ENCODE measurements around the gene AP1G2. TPM values are rescaled to one million over a fixed set of nuclear protein-coding genes. Genes with fewer than 3 reads are reported as not detected.

Gene AP1G2
- total and polyA plus RNA-seq, 2 of the 13 experiments (the other 11 are each of a cell fraction or from before 2014, with no cell fraction given), result 96.9 to 611 TPM

DNA sequence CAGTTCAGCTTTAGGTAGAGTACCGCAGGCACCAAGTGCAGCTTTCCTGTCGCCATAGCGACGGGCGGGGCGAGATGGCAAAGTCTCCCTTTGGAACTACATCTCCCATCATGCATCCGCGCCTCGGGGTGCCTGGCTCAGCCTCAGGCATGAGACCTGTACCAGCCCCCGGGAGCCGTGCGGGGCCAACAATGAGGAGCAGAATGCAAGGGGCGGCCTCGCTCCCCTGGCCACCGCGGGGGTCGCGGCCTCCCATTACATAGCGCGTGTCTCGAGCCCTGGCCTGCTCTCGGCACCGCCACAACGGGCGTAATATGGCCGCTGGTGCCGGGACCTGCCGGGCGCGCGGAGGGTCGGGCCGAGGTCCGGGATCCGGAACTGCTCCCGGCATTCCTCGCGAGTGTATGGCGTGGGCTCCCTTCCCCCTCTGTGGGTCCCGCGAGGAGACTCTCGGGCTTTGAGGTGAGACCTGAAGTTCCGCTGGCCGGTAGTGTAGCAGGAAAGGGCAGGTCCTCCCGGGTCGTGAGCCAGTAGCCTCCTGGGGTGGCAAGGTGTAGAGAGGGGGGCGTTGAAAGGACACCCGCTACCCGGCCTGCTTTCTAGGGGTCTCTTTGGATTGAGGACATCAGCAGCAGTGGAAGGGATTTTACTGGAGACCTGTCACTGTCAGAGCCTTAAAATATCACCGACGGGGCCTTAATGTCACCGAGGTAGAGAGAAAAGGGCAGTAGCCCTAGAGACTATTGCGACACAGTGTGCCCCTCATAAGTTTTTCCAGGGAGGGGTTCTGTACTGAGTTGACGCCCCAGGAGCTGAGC is 11.5 kb downstream of the AP1G2 start, which contains the start of gene THTPA (continued):
- TF ChIP-seq, protein P1, sequence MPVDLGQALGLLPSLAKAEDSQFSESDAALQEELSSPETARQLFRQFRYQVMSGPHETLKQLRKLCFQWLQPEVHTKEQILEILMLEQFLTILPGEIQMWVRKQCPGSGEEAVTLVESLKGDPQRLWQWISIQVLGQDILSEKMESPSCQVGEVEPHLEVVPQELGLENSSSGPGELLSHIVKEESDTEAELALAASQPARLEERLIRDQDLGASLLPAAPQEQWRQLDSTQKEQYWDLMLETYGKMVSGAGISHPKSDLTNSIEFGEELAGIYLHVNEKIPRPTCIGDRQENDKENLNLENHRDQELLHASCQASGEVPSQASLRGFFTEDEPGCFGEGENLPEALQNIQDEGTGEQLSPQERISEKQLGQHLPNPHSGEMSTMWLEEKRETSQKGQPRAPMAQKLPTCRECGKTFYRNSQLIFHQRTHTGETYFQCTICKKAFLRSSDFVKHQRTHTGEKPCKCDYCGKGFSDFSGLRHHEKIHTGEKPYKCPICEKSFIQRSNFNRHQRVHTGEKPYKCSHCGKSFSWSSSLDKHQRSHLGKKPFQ (CRISPR knock-in tag; IDR thresholded peaks at IDR 0.05; ENCODE audit: insufficient replicate concordance), result peak; percentile 96
- TF ChIP-seq, protein P2, sequence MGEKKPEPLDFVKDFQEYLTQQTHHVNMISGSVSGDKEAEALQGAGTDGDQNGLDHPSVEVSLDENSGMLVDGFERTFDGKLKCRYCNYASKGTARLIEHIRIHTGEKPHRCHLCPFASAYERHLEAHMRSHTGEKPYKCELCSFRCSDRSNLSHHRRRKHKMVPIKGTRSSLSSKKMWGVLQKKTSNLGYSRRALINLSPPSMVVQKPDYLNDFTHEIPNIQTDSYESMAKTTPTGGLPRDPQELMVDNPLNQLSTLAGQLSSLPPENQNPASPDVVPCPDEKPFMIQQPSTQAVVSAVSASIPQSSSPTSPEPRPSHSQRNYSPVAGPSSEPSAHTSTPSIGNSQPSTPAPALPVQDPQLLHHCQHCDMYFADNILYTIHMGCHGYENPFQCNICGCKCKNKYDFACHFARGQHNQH (CRISPR knock-in tag; IDR thresholded peaks at IDR 0.05), result peak; percentile 98
- peak; percentile 99 for TF ChIP-seq ZNF792 (CRISPR knock-in tag; IDR thresholded peaks at IDR 0.05)
- TF ChIP-seq SMYD3 (CRISPR knock-in tag; IDR thresholded peaks at IDR 0.05), result no peak
- TF ChIP-seq CEBPB (IDR thresholded peaks at IDR 0.05; ENCODE audit: borderline replicate concordance, low read depth, low read length), result peak; percentile 90
- TF ChIP-seq ZNF34 (CRISPR knock-in tag; IDR thresholded peaks at IDR 0.05; ENCODE audit: borderline replicate concordance), result peak; percentile 99
- peak; percentile 93 for TF ChIP-seq MYNN (CRISPR knock-in tag; IDR thresholded peaks at IDR 0.05; ENCODE audit: low read depth)
- TF ChIP-seq, protein P3, sequence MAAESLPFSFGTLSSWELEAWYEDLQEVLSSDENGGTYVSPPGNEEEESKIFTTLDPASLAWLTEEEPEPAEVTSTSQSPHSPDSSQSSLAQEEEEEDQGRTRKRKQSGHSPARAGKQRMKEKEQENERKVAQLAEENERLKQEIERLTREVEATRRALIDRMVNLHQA (CRISPR knock-in tag; IDR thresholded peaks at IDR 0.05), result peak; percentile 66; the same call in 1 of the 2 replicates
- TF ChIP-seq, protein P4, sequence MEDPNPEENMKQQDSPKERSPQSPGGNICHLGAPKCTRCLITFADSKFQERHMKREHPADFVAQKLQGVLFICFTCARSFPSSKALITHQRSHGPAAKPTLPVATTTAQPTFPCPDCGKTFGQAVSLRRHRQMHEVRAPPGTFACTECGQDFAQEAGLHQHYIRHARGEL (CRISPR knock-in tag; IDR thresholded peaks at IDR 0.05), result peak; percentile 68; the same call in 1 of the 2 replicates
- TF ChIP-seq BCL6 (CRISPR knock-in tag; IDR thresholded peaks at IDR 0.05), result peak; percentile 84
- TF ChIP-seq, protein P5, sequence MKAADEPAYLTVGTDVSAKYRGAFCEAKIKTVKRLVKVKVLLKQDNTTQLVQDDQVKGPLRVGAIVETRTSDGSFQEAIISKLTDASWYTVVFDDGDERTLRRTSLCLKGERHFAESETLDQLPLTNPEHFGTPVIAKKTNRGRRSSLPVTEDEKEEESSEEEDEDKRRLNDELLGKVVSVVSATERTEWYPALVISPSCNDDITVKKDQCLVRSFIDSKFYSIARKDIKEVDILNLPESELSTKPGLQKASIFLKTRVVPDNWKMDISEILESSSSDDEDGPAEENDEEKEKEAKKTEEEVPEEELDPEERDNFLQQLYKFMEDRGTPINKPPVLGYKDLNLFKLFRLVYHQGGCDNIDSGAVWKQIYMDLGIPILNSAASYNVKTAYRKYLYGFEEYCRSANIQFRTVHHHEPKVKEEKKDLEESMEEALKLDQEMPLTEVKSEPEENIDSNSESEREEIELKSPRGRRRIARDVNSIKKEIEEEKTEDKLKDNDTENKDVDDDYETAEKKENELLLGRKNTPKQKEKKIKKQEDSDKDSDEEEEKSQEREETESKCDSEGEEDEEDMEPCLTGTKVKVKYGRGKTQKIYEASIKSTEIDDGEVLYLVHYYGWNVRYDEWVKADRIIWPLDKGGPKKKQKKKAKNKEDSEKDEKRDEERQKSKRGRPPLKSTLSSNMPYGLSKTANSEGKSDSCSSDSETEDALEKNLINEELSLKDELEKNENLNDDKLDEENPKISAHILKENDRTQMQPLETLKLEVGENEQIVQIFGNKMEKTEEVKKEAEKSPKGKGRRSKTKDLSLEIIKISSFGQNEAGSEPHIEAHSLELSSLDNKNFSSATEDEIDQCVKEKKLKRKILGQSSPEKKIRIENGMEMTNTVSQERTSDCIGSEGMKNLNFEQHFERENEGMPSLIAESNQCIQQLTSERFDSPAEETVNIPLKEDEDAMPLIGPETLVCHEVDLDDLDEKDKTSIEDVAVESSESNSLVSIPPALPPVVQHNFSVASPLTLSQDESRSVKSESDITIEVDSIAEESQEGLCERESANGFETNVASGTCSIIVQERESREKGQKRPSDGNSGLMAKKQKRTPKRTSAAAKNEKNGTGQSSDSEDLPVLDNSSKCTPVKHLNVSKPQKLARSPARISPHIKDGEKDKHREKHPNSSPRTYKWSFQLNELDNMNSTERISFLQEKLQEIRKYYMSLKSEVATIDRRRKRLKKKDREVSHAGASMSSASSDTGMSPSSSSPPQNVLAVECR (CRISPR knock-in tag; IDR thresholded peaks at IDR 0.05; ENCODE audit: borderline replicate concordance), result peak; percentile 100
- TF ChIP-seq, protein P6, sequence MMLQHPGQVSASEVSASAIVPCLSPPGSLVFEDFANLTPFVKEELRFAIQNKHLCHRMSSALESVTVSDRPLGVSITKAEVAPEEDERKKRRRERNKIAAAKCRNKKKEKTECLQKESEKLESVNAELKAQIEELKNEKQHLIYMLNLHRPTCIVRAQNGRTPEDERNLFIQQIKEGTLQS (CRISPR knock-in tag; IDR thresholded peaks at IDR 0.05), result peak; percentile 81; the same call in 1 of the 2 replicates
- no peak for TF ChIP-seq ZSCAN30 (CRISPR knock-in tag; IDR thresholded peaks at IDR 0.05)
- no peak for TF ChIP-seq ZNF562 (CRISPR knock-in tag; IDR thresholded peaks at IDR 0.05; ENCODE audit: borderline replicate concordance)
- TF ChIP-seq RFXAP (CRISPR knock-in tag; IDR thresholded peaks at IDR 0.05; ENCODE audit: borderline replicate concordance), result peak; percentile 96
- no peak; the same call in 1 of the 2 replicates for TF ChIP-seq ZNF253 (CRISPR knock-in tag; IDR thresholded peaks at IDR 0.05; ENCODE audit: borderline replicate concordance)
